Right lobe of liver (tissue), 4 donors: ENCODE data around the gene JCAD.

Experiments used
- POLR2A ChIP-seq: fragments of 450-650 bp; IDR thresholded peaks from one replicate; pipeline ENCODE4 v1.6.1; 2017; ENCODE audit warnings: antibody characterized with exemption, mild to moderate bottlenecking
- TF ChIP-seq, protein P1 (sequence below), 4 donors: fragments of 200-600 bp in 3 of 4; fragments of 450-650 bp in 1 of 4; IDR thresholded peaks; one replicate each; pipeline versions ENCODE4 v1.5.1 to v1.8.0; 2016 to 2022; ENCODE audit warnings: antibody characterized with exemption in 4 of 4, mild to moderate bottlenecking in 2 of 4
- donor health status: DM: no; HTN: no; CAD: no.
- donor health status: DM: no; HTN: no; CAD: no.
- donor health status: DM: no; HTN: yes; CAD: no.

DNA sequence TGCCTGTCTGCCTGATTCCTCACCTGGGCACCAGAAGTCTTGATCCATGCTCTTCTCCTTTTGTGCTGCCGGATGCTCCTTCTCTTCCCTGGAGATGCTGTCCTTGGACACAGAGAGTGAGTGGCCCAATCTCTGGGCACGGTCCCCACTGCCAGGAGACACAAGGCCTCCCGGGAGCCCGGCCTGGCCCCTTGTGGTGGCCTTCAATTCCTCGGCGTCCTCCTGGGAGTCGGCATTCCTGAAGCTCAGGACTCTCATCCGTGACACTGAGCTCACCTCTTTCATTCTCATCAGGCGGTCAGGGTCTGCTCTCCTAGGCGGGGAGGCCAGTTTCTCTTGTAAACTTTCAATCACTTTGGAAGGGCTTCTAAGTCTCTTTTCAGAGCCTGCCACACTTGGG, 33.3 kb downstream of the JCAD start:
- TF ChIP-seq POLR2A: no peak
- TF ChIP-seq, protein P1, sequence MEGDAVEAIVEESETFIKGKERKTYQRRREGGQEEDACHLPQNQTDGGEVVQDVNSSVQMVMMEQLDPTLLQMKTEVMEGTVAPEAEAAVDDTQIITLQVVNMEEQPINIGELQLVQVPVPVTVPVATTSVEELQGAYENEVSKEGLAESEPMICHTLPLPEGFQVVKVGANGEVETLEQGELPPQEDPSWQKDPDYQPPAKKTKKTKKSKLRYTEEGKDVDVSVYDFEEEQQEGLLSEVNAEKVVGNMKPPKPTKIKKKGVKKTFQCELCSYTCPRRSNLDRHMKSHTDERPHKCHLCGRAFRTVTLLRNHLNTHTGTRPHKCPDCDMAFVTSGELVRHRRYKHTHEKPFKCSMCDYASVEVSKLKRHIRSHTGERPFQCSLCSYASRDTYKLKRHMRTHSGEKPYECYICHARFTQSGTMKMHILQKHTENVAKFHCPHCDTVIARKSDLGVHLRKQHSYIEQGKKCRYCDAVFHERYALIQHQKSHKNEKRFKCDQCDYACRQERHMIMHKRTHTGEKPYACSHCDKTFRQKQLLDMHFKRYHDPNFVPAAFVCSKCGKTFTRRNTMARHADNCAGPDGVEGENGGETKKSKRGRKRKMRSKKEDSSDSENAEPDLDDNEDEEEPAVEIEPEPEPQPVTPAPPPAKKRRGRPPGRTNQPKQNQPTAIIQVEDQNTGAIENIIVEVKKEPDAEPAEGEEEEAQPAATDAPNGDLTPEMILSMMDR (IDR thresholded peaks at IDR 0.05): no peak
